ENCODE data around the gene ALPL.
"Not testable (repeated sequence)": the region's sequence is repeated elsewhere in the genome, so short reads cannot be mapped to it uniquely, and the experiment has no call there.

ALPL gene

DNA sequence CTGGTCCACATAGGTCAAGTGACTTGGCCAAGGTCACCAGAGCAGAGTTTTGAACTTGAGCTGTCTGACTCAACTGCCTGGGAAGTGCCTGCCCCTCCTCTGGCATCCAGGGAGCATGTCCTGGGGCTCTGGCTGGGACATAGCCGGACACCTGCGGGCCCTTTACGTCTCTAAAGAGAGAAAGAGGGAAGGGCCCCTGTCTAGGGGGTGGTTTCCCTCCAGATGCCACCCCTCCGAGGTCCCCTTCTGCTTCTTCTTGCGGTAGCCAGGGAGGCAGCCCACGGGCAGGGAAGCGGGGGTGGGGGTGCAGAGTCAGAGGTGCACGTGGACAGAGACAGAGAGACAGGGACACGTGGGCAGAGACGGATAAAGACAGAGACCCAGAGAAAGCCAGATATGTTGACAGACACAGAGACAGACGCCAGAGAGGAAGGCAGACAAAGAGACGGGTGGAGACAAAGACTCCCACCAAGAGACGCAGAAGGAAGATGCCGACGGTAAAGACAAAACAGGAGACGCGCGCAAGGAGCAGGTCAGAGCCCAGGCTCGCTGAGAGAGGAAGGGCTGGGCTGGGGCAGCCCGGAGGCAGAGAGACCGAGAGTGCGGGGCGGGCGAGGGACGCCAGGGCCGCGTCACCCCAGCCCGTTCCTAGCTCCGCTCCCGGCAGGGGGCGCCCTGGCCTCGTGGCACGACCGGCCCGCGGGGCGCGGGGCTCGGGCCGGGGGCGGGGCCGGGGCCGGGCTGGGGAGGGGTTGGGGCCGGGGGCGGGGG lies 458 bp upstream of the ALPL start:
- DNase-seq, result peak; percentile 36

DNA sequence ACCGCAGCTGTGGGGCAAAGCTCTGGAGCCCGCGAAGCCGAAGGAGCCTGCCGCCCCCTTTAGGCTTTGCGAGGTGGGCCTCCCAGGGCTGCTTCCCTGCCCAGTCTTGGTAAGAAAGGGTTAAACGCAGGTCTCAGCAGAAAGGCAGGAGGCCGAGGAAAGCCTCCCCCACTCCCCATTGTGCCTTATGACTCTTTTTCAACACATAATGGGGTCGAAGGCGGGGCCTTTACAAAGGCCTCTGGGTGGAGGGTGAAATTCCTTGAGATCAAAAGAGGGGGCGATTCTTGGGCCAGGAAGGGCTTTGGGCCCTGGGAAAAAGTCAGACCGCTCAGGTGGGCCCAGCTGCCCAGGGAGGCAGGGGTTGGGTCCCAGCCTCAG lies 880 bp downstream of the ALPL start:
- DNase-seq, result no peak

DNA sequence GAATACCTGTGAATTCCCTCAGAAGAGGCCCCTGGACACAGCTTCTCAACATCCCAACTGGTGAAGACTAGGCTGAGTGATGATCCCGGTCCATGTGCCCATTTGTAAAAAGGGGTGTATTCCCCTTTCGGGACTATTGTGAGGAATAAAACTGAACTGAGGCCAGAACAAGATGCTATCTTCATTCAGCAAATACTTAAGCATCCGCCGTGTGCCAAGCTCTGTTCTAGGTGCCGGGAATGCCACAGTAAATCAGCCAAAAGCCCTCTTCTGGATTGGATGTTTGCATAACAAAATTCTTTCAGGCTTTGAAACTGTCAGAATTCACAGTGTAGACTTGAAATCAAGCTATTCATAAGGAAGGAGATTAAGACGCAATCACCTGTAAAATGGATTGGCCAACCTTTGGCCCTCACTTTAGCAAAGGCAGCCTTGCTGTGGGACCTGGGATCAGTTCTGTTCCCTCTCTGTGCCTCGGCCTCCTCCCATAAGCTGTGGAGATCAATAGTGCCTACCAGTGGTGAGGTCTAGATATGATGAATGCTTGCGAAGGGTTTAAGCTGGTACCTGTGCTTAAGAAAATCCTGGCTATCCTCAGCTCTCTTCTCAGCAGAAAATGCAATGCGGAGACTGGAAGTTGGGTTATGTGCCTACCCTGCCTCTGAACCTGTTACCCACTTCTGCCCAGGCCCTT lies 1.8 kb downstream of the ALPL start:
- no peak for DNase-seq

DNA sequence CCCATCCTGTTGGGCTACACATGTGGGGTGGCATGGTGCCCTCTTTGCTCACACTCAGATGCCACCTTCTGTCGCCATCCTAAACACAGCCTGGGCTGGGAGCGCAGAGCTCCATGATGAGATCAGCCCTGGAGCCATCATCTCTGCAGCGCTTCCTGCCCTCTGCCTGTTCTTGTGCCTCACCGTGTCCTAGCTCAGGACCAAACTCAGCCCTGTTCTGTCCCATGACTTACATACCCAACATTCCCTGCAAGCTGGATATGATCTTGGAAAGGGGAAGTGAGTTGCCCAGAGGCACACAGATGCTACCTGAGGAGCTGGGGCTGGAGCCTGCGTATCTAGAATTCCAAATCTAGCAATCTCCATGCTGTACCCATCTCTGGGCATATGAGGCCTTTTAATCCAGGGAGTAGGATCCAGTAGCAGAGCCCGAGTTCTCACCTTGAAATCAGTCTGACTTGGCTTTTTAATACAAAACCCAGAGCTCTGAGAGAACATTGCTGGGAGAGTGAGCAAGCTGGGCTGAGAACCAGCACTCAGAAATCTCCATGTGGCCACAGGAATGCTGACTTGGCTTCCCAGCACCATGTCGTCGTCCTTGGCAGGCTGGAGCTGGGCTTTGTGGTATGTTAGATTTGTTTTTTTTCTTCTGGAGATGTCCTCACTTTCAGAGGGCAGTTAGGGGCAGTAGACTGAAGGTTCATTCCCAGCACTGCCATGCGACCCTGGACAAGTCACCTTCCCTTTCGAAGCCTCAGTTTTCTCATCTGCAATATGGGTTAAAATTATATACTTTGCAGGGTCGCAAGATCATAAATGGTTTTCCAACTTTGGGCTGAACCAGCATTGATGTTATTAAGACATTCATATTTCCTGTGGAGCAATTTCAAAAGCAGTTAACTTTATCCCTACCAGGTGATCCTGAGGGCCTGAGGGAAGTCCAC lies 2.6 kb downstream of the ALPL start:
- no peak for DNase-seq

DNA sequence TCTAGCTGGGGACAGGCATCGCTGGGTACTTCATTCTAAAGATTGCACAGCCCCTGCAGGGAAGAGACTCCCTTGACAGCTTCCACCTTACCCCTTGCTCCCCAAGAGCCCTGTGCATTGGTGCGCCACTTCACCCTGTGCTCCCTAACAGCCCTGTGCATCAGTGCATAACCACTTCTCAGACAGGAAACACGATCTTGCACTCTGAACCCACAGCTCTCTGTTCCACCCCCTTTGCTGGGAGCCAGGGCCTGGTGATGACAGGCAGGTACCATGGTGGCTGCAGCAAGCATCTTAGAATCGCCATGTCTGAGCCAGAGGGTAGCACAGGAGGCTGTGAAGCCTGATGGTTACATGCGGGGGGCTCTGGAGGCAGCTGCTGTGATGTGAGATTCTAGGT lies 5.0 kb downstream of the ALPL start:
- no peak for DNase-seq

DNA sequence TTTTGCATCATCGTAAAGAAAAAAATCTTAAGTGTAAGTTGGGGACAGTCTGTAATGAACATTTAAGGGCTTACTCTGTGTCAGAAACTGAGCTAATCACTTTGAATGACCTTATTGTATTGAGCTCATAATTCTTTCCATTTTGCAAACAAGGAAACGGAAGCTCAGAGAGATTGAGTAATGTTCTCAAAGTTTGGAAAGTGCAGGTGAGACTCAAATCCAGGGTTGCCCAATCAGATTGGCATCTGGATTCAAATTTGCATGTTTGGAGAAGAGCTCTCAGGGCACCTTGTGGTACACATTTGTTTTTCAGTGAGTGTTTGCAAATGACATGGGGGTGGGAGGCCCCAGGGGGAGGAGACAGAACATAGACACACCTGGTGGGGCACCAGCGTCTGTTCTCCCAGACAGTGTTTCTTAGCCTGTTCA lies 8.0 kb downstream of the ALPL start:
- DNase-seq, result no peak

DNA sequence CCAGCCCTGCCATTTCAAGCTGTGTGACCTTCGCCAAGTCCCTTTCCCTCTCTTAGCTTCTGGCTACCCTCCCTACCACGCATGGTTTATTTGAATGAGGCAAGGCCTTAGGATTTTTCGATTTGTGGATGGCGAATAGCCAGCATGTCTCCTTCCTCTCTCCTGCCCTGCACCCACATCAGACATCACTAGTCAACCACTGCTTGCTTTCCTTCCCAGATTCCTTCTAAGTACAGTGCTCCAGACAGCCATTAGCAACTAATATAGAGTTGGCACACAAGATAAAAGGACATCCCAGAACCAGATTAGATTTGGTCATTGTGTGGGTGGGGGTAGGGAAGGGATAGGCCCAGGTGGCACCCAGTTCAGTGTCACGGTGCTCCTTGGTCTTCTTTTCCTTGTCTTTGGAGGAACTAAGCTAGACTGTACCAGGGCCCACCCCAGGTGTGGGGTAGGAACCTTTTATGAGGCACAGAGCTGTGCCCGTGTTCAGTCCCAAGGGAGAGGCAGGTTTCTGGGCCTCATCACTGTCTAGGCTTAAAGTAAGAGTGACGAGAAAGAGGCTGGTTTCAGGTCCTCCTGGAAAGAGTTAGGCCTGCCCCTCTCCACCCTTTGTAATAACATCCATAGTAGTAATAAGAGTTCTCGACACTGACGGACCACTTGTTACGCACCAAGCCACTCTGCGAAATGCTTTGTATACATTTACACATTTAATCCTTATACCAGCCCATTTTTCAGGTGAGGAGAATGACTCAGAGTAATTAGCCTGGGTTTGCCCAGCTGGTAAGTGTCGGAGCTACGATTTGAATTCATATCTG lies 8.6 kb downstream of the ALPL start:
- no peak for DNase-seq

DNA sequence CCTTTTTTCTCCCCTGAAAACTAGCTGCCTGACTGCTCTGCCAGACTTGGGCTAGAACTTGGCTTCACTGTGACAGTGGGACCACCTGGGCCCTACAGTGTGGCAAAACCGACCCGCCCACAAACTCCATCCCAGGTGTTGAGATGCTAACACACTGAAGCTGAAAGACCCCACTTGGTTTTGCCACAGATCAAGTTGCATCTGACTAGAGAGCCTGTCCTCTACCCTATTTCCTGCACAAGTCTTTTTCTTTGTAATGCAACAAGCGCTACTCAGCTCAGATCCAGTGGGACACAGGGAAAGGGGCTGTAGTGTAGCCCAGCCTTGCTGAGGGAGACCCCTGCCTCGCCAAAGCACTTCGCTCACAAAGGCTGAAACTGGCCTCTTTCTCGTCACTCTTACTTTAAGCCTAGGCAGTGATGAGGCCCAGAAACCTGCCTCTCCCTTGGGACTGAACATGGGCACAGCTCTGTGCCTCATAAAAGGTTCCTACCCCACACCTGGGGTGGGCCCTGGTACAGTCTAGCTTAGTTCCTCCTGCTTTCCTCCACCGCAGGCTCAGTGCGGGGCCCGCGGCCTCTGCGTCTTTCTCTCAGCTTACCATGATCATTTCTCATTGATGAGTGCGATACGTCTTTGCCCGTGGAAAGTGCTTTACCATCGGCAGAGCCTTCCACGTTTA lies 9.7 kb downstream of the ALPL start:
- no peak for DNase-seq

DNA sequence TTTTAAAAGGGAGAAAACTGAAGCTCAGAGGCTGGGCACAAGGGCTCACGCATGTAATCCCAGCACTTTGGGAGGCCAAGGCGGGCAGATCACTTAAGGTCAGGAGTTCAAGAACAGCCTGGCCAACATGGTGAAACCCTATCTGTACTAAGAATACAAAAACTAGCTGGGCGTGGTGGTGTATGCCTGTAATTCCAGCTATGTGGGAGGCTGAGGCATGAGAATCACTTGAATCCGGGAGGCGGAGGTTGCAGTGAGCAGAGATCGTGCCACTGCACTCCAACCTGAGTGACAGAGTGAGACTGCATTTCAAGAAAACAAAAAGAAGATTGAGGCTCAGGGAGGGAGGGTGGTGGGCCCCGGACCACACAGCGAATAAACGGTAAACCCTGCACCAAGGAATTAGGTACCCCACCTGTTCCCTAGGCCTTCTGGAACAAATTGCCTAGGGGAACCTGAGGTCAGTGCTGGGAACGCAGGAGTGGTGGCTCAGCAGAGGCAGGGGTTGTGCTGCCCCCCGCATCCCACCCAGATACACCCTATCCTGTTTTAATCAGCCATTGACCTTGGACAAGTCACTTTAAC lies 10.4 kb downstream of the ALPL start:
- DNase-seq, result not testable (repeated sequence)

DNA sequence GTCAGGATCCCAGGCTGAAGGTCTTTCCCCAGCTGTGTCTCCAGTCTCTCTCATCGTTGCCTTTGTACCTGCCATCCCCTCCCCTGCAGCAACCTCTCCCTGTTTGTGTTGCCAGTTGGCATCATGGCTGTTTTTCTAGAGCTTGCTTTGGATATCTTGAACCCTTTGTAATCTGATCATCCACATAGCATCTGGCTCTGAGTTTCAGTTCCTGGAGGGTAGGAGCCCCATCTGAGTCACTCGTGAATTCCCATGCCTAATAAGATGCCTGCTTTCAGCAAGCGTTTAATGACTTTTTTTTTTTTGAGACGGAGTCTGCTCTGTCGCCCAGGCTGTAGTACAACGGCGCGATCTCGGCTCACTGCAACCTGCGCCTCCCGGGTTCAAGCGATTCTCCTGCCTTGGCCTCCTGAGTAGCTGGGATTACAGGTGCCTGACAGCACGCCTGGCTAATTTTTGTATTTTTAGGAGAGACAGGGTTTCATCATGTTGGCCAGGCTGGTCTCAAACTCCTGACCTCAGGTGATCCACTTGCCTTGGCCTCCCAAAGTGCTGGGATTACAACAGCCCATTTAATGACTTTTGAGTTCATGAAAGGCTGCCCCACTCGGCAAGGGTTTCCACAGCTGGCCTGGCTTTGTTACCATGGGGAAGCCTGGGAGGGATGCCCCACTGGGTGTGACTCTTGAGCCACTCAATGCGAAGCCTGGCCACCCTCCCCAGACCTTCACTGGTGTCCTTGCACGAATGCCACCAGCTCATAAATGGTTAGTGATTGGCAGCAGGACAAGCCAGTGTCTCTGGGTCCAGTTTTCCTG lies 11.9 kb downstream of the ALPL start:
- DNase-seq, result no peak

DNA sequence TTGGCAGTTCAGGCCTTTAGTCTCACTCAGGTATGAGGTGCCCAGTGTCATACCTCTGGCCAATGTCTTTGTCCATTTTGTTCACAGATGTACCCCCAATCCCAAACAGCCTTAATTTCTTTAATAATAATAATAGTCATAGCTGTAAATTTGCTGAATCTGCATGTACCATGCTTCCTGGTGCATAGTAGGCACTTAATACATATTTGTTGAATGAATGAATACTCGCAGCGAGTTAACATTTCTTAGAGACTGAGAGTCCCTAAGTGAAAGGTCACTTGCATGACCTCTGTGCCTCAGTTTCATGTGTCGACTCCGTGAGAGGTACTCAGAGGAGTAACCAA lies 12.5 kb downstream of the ALPL start:
- DNase-seq, result no peak

DNA sequence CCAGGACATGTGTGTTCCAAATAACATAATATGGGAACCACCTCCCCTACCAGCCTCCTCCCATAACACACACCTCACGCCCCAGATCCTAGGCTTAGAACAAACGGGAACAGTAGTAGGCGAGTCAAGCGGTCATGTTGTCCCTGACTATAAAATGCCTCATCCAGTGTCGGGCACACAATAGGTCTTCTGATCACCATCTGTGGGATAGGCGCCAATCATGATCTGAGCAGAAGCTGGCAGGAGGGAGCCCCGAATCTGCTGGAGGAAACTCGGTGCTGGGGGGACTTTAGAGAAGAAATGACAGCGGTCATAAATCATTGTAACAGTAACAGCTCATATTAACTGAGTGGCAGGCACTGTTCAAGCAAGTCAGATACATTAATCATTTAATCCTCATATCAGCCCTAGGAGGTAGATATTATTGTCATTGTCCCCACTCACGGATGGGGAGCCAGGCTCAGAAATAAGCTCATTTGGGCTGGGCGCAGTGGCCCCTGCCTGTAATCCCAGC lies 13.4 kb downstream of the ALPL start:
- DNase-seq, result no peak

DNA sequence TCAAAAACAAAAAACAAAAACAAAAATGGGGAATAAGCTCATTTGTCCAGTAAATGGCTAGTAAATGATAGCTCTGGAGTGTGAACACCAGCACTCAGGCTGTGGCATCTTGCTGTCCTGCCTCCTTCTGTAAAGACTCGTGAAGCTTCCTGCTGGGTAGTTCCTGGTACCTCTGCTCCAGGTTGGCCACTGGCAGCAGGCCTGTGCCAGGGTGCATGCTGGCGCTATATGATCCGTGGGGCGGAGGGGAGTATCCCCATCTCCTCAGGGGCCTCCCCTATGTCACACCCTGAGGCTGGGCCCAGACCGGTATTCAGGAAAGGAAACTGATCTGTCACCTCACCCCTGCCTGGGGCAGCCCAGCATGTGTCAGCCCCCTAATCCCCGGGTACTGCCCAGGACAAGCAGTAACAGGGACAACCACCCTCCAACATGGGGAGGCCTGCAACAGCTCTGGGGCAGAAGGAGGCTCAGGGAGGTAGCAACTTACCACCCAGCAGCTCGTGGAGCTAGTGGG lies 14.1 kb downstream of the ALPL start:
- no peak for DNase-seq

DNA sequence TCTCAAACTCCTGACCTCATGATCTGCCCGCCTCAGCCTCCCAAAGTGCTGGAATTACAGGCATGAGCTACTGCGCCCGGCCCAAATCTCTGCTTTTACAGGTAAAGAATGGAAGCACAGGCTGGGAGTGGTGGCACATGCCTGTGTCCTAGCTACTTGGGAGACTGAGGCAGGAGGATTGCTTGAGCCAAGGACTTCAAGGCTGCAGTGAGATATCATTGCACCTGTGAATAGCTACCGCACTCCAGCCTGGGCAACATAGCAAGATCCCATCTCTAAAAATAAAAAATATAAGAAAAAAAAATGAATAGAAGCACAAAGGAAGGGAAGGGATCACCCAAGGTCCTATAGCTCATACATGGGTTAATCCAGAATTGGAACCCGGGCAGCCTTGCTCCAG lies 15.0 kb downstream of the ALPL start:
- no peak for DNase-seq

DNA sequence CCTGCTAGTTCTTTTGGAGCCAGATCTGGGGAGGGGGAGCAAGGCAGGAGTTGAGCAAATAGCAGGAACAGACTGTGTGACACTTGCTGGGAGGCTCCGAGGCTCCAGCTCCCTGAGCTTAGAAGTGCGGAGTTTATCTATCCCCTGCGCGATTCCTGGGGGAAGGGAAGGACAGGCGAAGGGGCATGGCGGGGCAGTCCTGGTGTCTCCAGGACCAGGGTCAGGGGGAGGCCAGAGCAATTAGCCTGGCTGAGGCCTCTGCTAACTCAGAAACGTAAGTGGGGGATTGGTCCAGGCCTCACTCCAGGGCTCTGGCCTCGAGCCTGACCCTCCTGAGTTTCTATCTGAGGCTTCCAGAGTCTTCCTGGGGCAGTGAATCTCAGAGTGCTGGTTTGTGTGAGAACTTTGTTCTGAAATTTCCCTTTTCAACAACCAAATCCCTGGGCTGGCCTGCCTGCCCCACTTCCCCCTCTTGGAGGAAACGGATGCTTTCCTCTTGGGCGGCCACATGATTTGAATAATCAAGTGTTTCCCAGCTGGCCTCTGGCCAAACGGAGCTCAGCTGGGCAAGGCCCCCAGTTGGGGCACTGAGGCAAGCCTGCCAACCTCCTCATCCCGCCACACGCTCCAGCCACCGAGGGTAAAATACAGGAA lies 15.6 kb downstream of the ALPL start:
- DNase-seq, result no peak

DNA sequence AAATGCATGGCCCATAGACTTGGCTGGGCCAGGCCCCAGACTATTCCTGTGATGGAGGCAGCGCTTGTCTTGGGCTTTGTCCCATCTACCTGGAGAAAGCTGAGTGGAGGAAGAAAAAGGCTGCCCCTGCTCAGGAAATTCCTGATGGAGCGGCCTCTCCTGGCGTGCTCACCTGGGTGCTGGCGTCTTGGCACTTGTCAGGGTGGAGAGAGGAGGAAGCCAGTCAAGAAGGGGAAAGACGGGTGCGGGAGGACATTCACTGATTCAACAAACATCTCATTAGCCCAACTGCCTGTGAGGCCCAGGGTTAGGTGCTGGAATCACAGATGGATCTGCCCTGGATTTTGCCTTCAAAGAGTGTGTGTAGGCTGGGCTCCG lies 16.1 kb downstream of the ALPL start:
- no peak for DNase-seq

DNA sequence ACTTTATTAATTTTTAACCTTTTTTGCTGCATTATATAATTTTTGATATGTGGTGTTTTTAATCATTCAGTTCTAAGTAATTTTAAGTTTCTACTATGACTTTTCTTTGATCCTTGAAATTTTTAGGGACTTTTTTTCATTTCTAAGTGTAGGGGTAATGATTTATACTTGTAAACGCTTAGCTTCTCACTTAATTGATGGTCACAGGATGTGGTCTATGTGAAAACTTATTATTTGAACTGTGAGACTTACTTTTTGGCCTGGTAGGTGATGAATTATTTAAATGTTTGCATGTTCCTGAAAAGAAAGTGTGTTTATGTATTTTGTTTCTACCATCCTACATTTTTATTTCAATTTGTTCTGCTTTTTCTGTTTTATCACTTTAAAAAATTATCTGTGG lies 17.2 kb downstream of the ALPL start:
- no peak for DNase-seq

DNA sequence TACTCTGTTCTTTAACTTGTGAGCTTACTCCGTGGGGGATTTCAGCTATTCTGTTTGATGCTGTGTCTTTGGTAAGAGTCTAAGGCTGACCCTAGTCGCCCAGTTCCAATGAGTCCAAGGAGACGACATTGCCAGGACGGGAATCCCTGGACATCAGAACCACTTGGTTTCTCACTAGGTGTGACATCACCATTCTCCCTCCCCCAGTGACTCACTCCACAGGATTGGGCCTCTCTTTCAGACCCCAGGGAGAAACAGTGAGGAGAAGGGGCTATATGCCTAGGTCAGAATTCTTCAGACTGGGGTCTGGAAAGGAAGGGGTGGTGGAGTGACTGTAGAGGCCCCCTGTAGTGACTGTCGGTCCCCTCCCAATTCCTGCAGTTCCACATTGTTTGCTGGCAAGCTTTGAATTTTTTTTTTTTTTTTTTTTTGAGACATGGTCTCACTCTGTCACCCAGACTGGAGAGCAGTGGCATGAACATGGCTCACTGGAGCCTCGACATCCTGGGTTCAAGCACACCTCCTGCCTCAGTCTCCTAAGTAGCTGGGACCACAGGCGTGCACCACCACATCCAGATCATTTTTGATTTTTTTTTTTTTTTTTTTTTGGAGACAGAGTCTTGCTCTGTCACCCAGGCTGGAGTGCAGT lies 21.3 kb downstream of the ALPL start:
- DNase-seq, result no peak

DNA sequence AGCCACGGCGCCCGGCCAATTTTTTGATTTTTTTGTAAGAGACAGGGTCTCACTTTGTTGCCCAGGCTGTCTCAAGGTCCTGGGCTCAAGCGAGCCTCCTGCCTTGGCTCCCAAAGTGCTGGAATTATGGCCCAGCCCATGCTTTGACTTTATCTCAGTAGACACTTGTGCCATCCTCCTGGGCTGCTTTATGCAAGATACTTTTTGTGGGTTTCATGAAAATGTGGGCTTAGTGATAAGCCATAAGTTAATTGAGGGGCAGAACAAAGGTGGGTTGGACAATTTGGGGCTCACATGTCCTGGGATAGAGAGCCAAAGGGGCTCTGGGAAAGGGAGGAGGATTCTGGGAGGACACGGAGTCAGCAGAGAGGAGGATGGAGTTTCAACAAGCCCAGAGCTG lies 22.0 kb downstream of the ALPL start:
- DNase-seq, result no peak

All from NCI-H2227 treated with DMSO at 0.1 percent for 48 hours (cell line).